ENCODE results near the gene NUDT16L1.

NUDT16L1 gene

GRCh38 chr16:4692460-4693295 lies 684 bp upstream of the NUDT16L1 start:
- H3K4me3 ChIP-seq (ENCODE audit: low read length), result peak overlapping the region; percentile 66
- TF ChIP-seq CTCF (conservative IDR thresholded peaks at IDR 0.05; ENCODE audit: low read depth, low read length), result no peak
- no peak for DNase-seq (ENCODE audit: low read depth)

- DNase-seq (ENCODE audit: low read depth), result no peak
- H3K4me3 ChIP-seq (ENCODE audit: low read length), result peak overlapping the region; percentile 74
- no peak for TF ChIP-seq CTCF (conservative IDR thresholded peaks at IDR 0.05; ENCODE audit: low read depth, low read length)
Observed at GRCh38 chr16:4693956-4694641, 737 bp downstream of the NUDT16L1 start.

GRCh38 chr16:4694642-4695451 lies 1.5 kb downstream of the NUDT16L1 start:
- peak overlapping the region; percentile 74 for H3K4me3 ChIP-seq (ENCODE audit: low read length)
- DNase-seq (ENCODE audit: low read depth), result no peak
- TF ChIP-seq CTCF (conservative IDR thresholded peaks at IDR 0.05; ENCODE audit: low read depth, low read length), result no peak

- DNase-seq (ENCODE audit: low read depth), result no peak
- H3K4me3 ChIP-seq (ENCODE audit: low read length), result no peak overlapping the region
- no peak for TF ChIP-seq CTCF (conservative IDR thresholded peaks at IDR 0.05; ENCODE audit: low read depth, low read length)
Observed at GRCh38 chr16:4695473-4696171, 2.3 kb downstream of the NUDT16L1 start.

GRCh38 chr16:4696172-4696904 lies 3.0 kb downstream of the NUDT16L1 start:
- TF ChIP-seq CTCF (conservative IDR thresholded peaks at IDR 0.05; ENCODE audit: low read depth, low read length), result no peak
- no peak for DNase-seq (ENCODE audit: low read depth)
- no peak overlapping the region for H3K4me3 ChIP-seq (ENCODE audit: low read length)
